ENCODE results near the gene EIF2D.

Gene EIF2D

GRCh38 chr1:206600527-206600926, 11.7 kb downstream of the EIF2D start:
- Histone ChIP-seq H3K79me2 (ENCODE audit: insufficient read depth, low read depth) (no peaks in the 10 kb centered on the region), H3K27ac (no peak overlapping the region), H3K36me3 (ENCODE audit: insufficient read depth) (no peaks in the 10 kb centered on the region), H3K4me3 (IDR thresholded peaks at IDR 0.05; ENCODE audit: insufficient read depth, low read depth, low read length) (no peak overlapping the region), H3K4me1 (ENCODE audit: low read depth, poor library complexity, severe bottlenecking) (no peaks in the 10 kb centered on the region), H4K20me1 (ENCODE audit: insufficient read depth) (no peaks in the 10 kb centered on the region), H3K4me2 (no peak overlapping the region), H2AFZ (ENCODE audit: low read depth) (no peak overlapping the region), H3K27me3 (ENCODE audit: insufficient read depth, low read depth) (no peaks in the 10 kb centered on the region), H3K9ac (no peak overlapping the region)
- TF ChIP-seq CTCF (conservative IDR thresholded peaks at IDR 0.05; ENCODE audit: low read depth, low read length) = no peak

GRCh38 chr1:206596319-206596666, 16.0 kb downstream of the EIF2D start:
- Histone ChIP-seq H3K36me3 (ENCODE audit: insufficient read depth) (no peaks in the 10 kb centered on the region), H3K79me2 (ENCODE audit: insufficient read depth, low read depth) (no peaks in the 10 kb centered on the region), H3K4me1 (ENCODE audit: low read depth, poor library complexity, severe bottlenecking) (no peaks in the 10 kb centered on the region), H4K20me1 (ENCODE audit: insufficient read depth) (no peaks in the 10 kb centered on the region), H2AFZ (ENCODE audit: low read depth) (no peak overlapping the region), H3K9ac (no peak overlapping the region), H3K4me3 (IDR thresholded peaks at IDR 0.05; ENCODE audit: insufficient read depth, low read depth, low read length) (no peak overlapping the region), H3K27ac (no peak overlapping the region), H3K4me2 (no peak overlapping the region), H3K27me3 (ENCODE audit: insufficient read depth, low read depth) (no peaks in the 10 kb centered on the region)
- TF ChIP-seq CTCF (conservative IDR thresholded peaks at IDR 0.05; ENCODE audit: low read depth, low read length) = no peak

GRCh38 chr1:206595581-206596318, 16.5 kb downstream of the EIF2D start:
- Histone ChIP-seq H3K4me2 (no peak overlapping the region), H3K4me3 (IDR thresholded peaks at IDR 0.05; ENCODE audit: insufficient read depth, low read depth, low read length) (no peak overlapping the region), H3K36me3 (ENCODE audit: insufficient read depth) (no peaks in the 10 kb centered on the region), H3K27me3 (ENCODE audit: insufficient read depth, low read depth) (no peaks in the 10 kb centered on the region), H3K79me2 (ENCODE audit: insufficient read depth, low read depth) (no peaks in the 10 kb centered on the region), H3K27ac (no peak overlapping the region), H2AFZ (ENCODE audit: low read depth) (no peak overlapping the region), H4K20me1 (ENCODE audit: insufficient read depth) (no peaks in the 10 kb centered on the region), H3K4me1 (ENCODE audit: low read depth, poor library complexity, severe bottlenecking) (no peaks in the 10 kb centered on the region), H3K9ac (no peak overlapping the region)
- no peak for TF ChIP-seq CTCF (conservative IDR thresholded peaks at IDR 0.05; ENCODE audit: low read depth, low read length)

- Histone ChIP-seq H3K4me1 (ENCODE audit: low read depth, poor library complexity, severe bottlenecking) (peaks cover 12% of the 10 kb centered on the region), H3K36me3 (ENCODE audit: insufficient read depth) (peaks cover 3% of the 10 kb centered on the region; the same call in 1 of the 2 replicates), H3K4me2 (no peak overlapping the region), H3K4me3 (IDR thresholded peaks at IDR 0.05; ENCODE audit: insufficient read depth, low read depth, low read length) (no peak overlapping the region), H4K20me1 (ENCODE audit: insufficient read depth) (no peaks in the 10 kb centered on the region), H3K9ac (no peak overlapping the region), H2AFZ (ENCODE audit: low read depth) (no peak overlapping the region), H3K79me2 (ENCODE audit: insufficient read depth, low read depth) (no peaks in the 10 kb centered on the region), H3K27ac (no peak overlapping the region), H3K27me3 (ENCODE audit: insufficient read depth, low read depth) (no peaks in the 10 kb centered on the region)
- no peak for TF ChIP-seq CTCF (conservative IDR thresholded peaks at IDR 0.05; ENCODE audit: low read depth, low read length)
These were observed 18.8 kb downstream of the EIF2D start for GRCh38 chr1:206593351-206593925.
